Activated CD8-positive, alpha-beta memory T cell treated with anti-CD3 and anti-CD28 coated beads, Interleukin-2, amount 10 ng/mL, durations not matched to agents 7 days and 5 days (primary cell): ENCODE measurements around the gene ADAM12. TPM values are rescaled to one million over a fixed set of nuclear protein-coding genes. Genes with fewer than 3 reads are reported as not detected.

ENCODE experiments used
- ATAC-seq: fragments of 150-1000 bp; cut with Tn5 transposase; one replicate; pipeline ENCODE4 v1.10.0; 2021; ENCODE audit warnings: moderate library complexity
- CTCF ChIA-PET: fragments of 350-600 bp; sonication (Branson Sonifier 250); formaldehyde crosslinking; loops from one replicate; lab custom pipeline; 2021; ENCODE audit warnings: antibody characterized with exemption; lab: Charles Lee
- DNase-seq: peaks from one replicate; pipeline ENCODE4 v3.0.0-alpha.2; 2020
- H3K27ac Mint-ChIP-seq: one replicate; pipeline ENCODE4 v1.8.0; 2021; ENCODE audit warnings: mild to moderate bottlenecking, mixed read lengths
- H3K27me3 Mint-ChIP-seq: one replicate; pipeline ENCODE4 v1.8.0; 2021; ENCODE audit warnings: mixed read lengths
- H3K36me3 Mint-ChIP-seq: one replicate; pipeline ENCODE4 v1.8.0; 2021; ENCODE audit warnings: mild to moderate bottlenecking, mixed read lengths
- H3K4me1 Mint-ChIP-seq: one replicate; pipeline ENCODE4 v1.8.0; 2021; ENCODE audit warnings: mixed read lengths
- H3K4me3 Mint-ChIP-seq: one replicate; pipeline ENCODE4 v1.8.0; 2021; ENCODE audit warnings: mild to moderate bottlenecking, moderate library complexity, mixed read lengths
- H3K9me3 Mint-ChIP-seq: one replicate; pipeline ENCODE4 v1.8.0; 2022; ENCODE audit warnings: low read depth, mixed read lengths
- total RNA-seq, 2 experiments: library from RNA; stranded (reverse); gene quantifications; one replicate each; pipeline ENCODE4 v1.2.3, GENCODE V29; 2021

The ADAM12 gene
- total RNA-seq, 2 experiments from 2014 or later, result 0.67 TPM; not detected in 1

GRCh38 chr10:126218174-126218573, 170.1 kb downstream of the ADAM12 start:
- Mint-ChIP-seq H3K4me3 (no peak overlapping the region), H3K27me3 (no peaks in the 10 kb centered on the region), H3K9me3 (no peaks in the 10 kb centered on the region), H3K36me3 (no peaks in the 10 kb centered on the region), H3K27ac (no peak overlapping the region), H3K4me1 (no peaks in the 10 kb centered on the region)
- no peak for DNase-seq
- CTCF ChIA-PET, result no interaction called here
- no peak for ATAC-seq

GRCh38 chr10:126216632-126216961, 171.7 kb downstream of the ADAM12 start:
- no peaks in the 10 kb centered on the region for H3K4me1 Mint-ChIP-seq
- no peaks in the 10 kb centered on the region for H3K36me3 Mint-ChIP-seq
- DNase-seq (no peak), ATAC-seq (no peak)
- no peaks in the 10 kb centered on the region for H3K9me3 Mint-ChIP-seq
- CTCF ChIA-PET, result no interaction called here
- H3K27ac Mint-ChIP-seq, result no peak overlapping the region
- H3K27me3 Mint-ChIP-seq, result no peaks in the 10 kb centered on the region
- H3K4me3 Mint-ChIP-seq, result no peak overlapping the region

- H3K4me1 Mint-ChIP-seq, result no peaks in the 10 kb centered on the region
- H3K9me3 Mint-ChIP-seq, result no peaks in the 10 kb centered on the region
- no peaks in the 10 kb centered on the region for H3K27me3 Mint-ChIP-seq
- CTCF ChIA-PET, result no interaction called here
- ATAC-seq, result no peak
- no peaks in the 10 kb centered on the region for H3K36me3 Mint-ChIP-seq
- H3K27ac Mint-ChIP-seq, result no peak overlapping the region
- H3K4me3 Mint-ChIP-seq, result no peak overlapping the region
- no peak for DNase-seq
Measured at GRCh38 chr10:126215746-126216631, 172.3 kb downstream of the ADAM12 start.

- Mint-ChIP-seq H3K36me3 (no peaks in the 10 kb centered on the region), H3K4me3 (no peak overlapping the region), H3K27me3 (no peaks in the 10 kb centered on the region), H3K4me1 (no peaks in the 10 kb centered on the region), H3K9me3 (no peaks in the 10 kb centered on the region), H3K27ac (no peak overlapping the region)
- CTCF ChIA-PET, result no interaction called here
- DNase-seq (no peak), ATAC-seq (no peak)
Measured at GRCh38 chr10:126214679-126215078, 173.6 kb downstream of the ADAM12 start.

- DNase-seq, result no peak
- Mint-ChIP-seq H3K4me1 (no peaks in the 10 kb centered on the region), H3K9me3 (no peaks in the 10 kb centered on the region), H3K36me3 (no peaks in the 10 kb centered on the region), H3K27me3 (no peaks in the 10 kb centered on the region), H3K27ac (no peak overlapping the region), H3K4me3 (no peak overlapping the region)
- CTCF ChIA-PET, result no interaction called here
- ATAC-seq, result no peak
Measured at GRCh38 chr10:126214021-126214420, 174.3 kb downstream of the ADAM12 start.

GRCh38 chr10:126212738-126213137, 175.5 kb downstream of the ADAM12 start:
- Mint-ChIP-seq H3K4me3 (no peak overlapping the region), H3K27me3 (no peaks in the 10 kb centered on the region), H3K36me3 (no peaks in the 10 kb centered on the region), H3K9me3 (no peaks in the 10 kb centered on the region), H3K4me1 (no peaks in the 10 kb centered on the region), H3K27ac (no peak overlapping the region)
- CTCF ChIA-PET, result no interaction called here
- DNase-seq, result no peak
- no peak for ATAC-seq

GRCh38 chr10:126210051-126210651, 178.1 kb downstream of the ADAM12 start:
- Mint-ChIP-seq H3K9me3 (no peaks in the 10 kb centered on the region), H3K27ac (no peak overlapping the region), H3K27me3 (no peaks in the 10 kb centered on the region), H3K36me3 (no peaks in the 10 kb centered on the region), H3K4me1 (no peaks in the 10 kb centered on the region), H3K4me3 (no peak overlapping the region)
- no peak for DNase-seq
- ATAC-seq, result no peak
- CTCF ChIA-PET, result no interaction called here

GRCh38 chr10:126209451-126209850, 178.8 kb downstream of the ADAM12 start:
- ATAC-seq (no peak), DNase-seq (no peak)
- Mint-ChIP-seq H3K27ac (no peak overlapping the region), H3K4me3 (no peak overlapping the region), H3K27me3 (no peaks in the 10 kb centered on the region), H3K4me1 (no peaks in the 10 kb centered on the region), H3K9me3 (no peaks in the 10 kb centered on the region), H3K36me3 (no peaks in the 10 kb centered on the region)
- CTCF ChIA-PET, result no interaction called here

- Mint-ChIP-seq H3K9me3 (no peaks in the 10 kb centered on the region), H3K27ac (no peak overlapping the region), H3K36me3 (no peaks in the 10 kb centered on the region), H3K4me1 (no peaks in the 10 kb centered on the region), H3K4me3 (no peak overlapping the region), H3K27me3 (no peaks in the 10 kb centered on the region)
- DNase-seq, result no peak
- no peak for ATAC-seq
- CTCF ChIA-PET, result no interaction called here
Measured at GRCh38 chr10:126208726-126209302, 179.5 kb downstream of the ADAM12 start.

- CTCF ChIA-PET, result no interaction called here
- no peak for DNase-seq
- Mint-ChIP-seq H3K4me1 (no peaks in the 10 kb centered on the region), H3K27me3 (no peaks in the 10 kb centered on the region), H3K36me3 (no peaks in the 10 kb centered on the region), H3K9me3 (no peaks in the 10 kb centered on the region), H3K4me3 (no peak overlapping the region), H3K27ac (no peak overlapping the region)
- no peak for ATAC-seq
Measured at GRCh38 chr10:126207851-126208250, 180.4 kb downstream of the ADAM12 start.

- no peak overlapping the region for H3K4me3 Mint-ChIP-seq
- CTCF ChIA-PET, result no interaction called here
- no peaks in the 10 kb centered on the region for H3K27me3 Mint-ChIP-seq
- H3K9me3 Mint-ChIP-seq, result no peaks in the 10 kb centered on the region
- no peak for DNase-seq
- H3K36me3 Mint-ChIP-seq, result no peaks in the 10 kb centered on the region
- no peak for ATAC-seq
- no peak overlapping the region for H3K27ac Mint-ChIP-seq
- H3K4me1 Mint-ChIP-seq, result no peaks in the 10 kb centered on the region
Measured at GRCh38 chr10:126207313-126207771, 180.9 kb downstream of the ADAM12 start.

- Mint-ChIP-seq H3K9me3 (peaks cover 5% of the 10 kb centered on the region), H3K36me3 (no peaks in the 10 kb centered on the region), H3K4me3 (no peak overlapping the region), H3K27ac (no peak overlapping the region), H3K4me1 (no peaks in the 10 kb centered on the region), H3K27me3 (no peaks in the 10 kb centered on the region)
- CTCF ChIA-PET, result interaction anchor here (1.0 kb wide), 1 partner anchor 19 kb away, joined by 3 read pairs; no protein-coding TSS in a partner anchor
- ATAC-seq (no peak), DNase-seq (no peak)
Measured at GRCh38 chr10:126205486-126206205, 182.6 kb downstream of the ADAM12 start.

- Mint-ChIP-seq H3K36me3 (no peaks in the 10 kb centered on the region), H3K4me1 (no peaks in the 10 kb centered on the region), H3K9me3 (peaks cover 6% of the 10 kb centered on the region), H3K4me3 (no peak overlapping the region), H3K27ac (no peak overlapping the region), H3K27me3 (no peaks in the 10 kb centered on the region)
- CTCF ChIA-PET, result no interaction called here
- DNase-seq (no peak), ATAC-seq (no peak)
Measured at GRCh38 chr10:126204320-126204719, 184.0 kb downstream of the ADAM12 start.
